ENCODE results near the gene KLHL29.

Gene KLHL29

GRCh38 chr2:23632831-23633395 lies 247.9 kb downstream of the KLHL29 start:
- no peak for DNase-seq (ENCODE audit: low read depth, low spot score)

- DNase-seq (ENCODE audit: low read depth, low spot score), result no peak
Observed at GRCh38 chr2:23633966-23634365, 249.0 kb downstream of the KLHL29 start.

- no peak for DNase-seq (ENCODE audit: low read depth, low spot score)
Observed at GRCh38 chr2:23635442-23636340, 250.7 kb downstream of the KLHL29 start.

GRCh38 chr2:23636426-23636825 lies 251.4 kb downstream of the KLHL29 start:
- no peak for DNase-seq (ENCODE audit: low read depth, low spot score)

GRCh38 chr2:23637011-23637778 lies 252.2 kb downstream of the KLHL29 start:
- no peak for DNase-seq (ENCODE audit: low read depth, low spot score)

- no peak for DNase-seq (ENCODE audit: low read depth, low spot score)
Observed at GRCh38 chr2:23639406-23639982, 254.5 kb downstream of the KLHL29 start.

GRCh38 chr2:23640711-23641110 lies 255.7 kb downstream of the KLHL29 start:
- no peak for DNase-seq (ENCODE audit: low read depth, low spot score)

GRCh38 chr2:23642516-23642915 lies 257.5 kb downstream of the KLHL29 start:
- no peak for DNase-seq (ENCODE audit: low read depth, low spot score)

- no peak for DNase-seq (ENCODE audit: low read depth, low spot score)
Observed at GRCh38 chr2:23645230-23645808, 260.3 kb downstream of the KLHL29 start.

- DNase-seq (ENCODE audit: low read depth, low spot score), result no peak
Observed at GRCh38 chr2:23647563-23647962, 262.6 kb downstream of the KLHL29 start.

GRCh38 chr2:23649303-23649702 lies 264.3 kb downstream of the KLHL29 start:
- no peak for DNase-seq (ENCODE audit: low read depth, low spot score)

GRCh38 chr2:23649819-23650218 lies 264.8 kb downstream of the KLHL29 start:
- DNase-seq (ENCODE audit: low read depth, low spot score), result no peak

GRCh38 chr2:23651187-23652080 lies 266.5 kb downstream of the KLHL29 start:
- DNase-seq (ENCODE audit: low read depth, low spot score), result no peak

- DNase-seq (ENCODE audit: low read depth, low spot score), result no peak
Observed at GRCh38 chr2:23653326-23653725, 268.3 kb downstream of the KLHL29 start.

- DNase-seq (ENCODE audit: low read depth, low spot score), result no peak
Observed at GRCh38 chr2:23654756-23655155, 269.8 kb downstream of the KLHL29 start.

GRCh38 chr2:23655934-23656596 lies 271.1 kb downstream of the KLHL29 start:
- no peak for DNase-seq (ENCODE audit: low read depth, low spot score)

- no peak for DNase-seq (ENCODE audit: low read depth, low spot score)
Observed at GRCh38 chr2:23656597-23656973, 271.6 kb downstream of the KLHL29 start.

GRCh38 chr2:23657371-23657770 lies 272.4 kb downstream of the KLHL29 start:
- no peak for DNase-seq (ENCODE audit: low read depth, low spot score)

- no peak for DNase-seq (ENCODE audit: low read depth, low spot score)
Observed at GRCh38 chr2:23657934-23658333, 273.0 kb downstream of the KLHL29 start.

GRCh38 chr2:23658466-23658942 lies 273.5 kb downstream of the KLHL29 start:
- no peak for DNase-seq (ENCODE audit: low read depth, low spot score)
